ENCODE measurements around the gene KLF15. TPM values are rescaled to one million over a fixed set of nuclear protein-coding genes. Genes with fewer than 3 reads are reported as not detected.

KLF15 gene
- total and polyA plus RNA-seq, 9 of the 15 experiments (the other 6 are each of a cell fraction or from before 2014, with no cell fraction given) = 0.08 to 4.8 (median 1.2) TPM

GRCh38 chr3:126306397-126306796 lies 50.8 kb downstream of the KLF15 start:
- Histone ChIP-seq H3K27ac (ENCODE audit: extremely low read depth, low read depth, low read length) (no peak overlapping the region), H3K9me1 (ENCODE audit: control insufficient read depth, insufficient read depth, low read length) (no peaks in the 10 kb centered on the region), H3K9me3 (replicated peaks; ENCODE audit: control insufficient read depth, insufficient read depth, low read depth, low read length) (no peaks in the 10 kb centered on the region), H3K4me1 (replicated peaks in 1 of 2; ENCODE audit: control insufficient read depth in 2 of 2, insufficient read depth in 2 of 2, low read length in 2 of 2) (no peaks in the 10 kb centered on the region), H4K20me1 (replicated peaks; ENCODE audit: control insufficient read depth, insufficient read depth, low read length) (no peaks in the 10 kb centered on the region), H3K9ac (ENCODE audit: insufficient read depth in 1 of 2, low read depth in 2 of 2, low read length in 2 of 2) (no peak overlapping the region), H3K27me3 (ENCODE audit: control insufficient read depth in 2 of 2, insufficient read depth in 2 of 2, low read length in 2 of 2) (peaks cover 3 to 41% of the 10 kb centered on the region in 2 experiments; a peak in 4 of 5 replicates), H3K4me2 (ENCODE audit: insufficient read depth, low read length) (no peak overlapping the region), H3K36me3 (ENCODE audit: control insufficient read depth, insufficient read depth, low read length) (no peaks in the 10 kb centered on the region), H3K79me2 (ENCODE audit: control insufficient read depth, insufficient read depth, low read length) (no peaks in the 10 kb centered on the region), H3K4me3 (no peak overlapping the region), H2AFZ (ENCODE audit: low read depth, low read length) (no peak overlapping the region)
- BruUV-seq (replicated peaks) = no TSS peak
- TF ChIP-seq PRPF4 (IDR thresholded peaks at IDR 0.05; ENCODE audit: insufficient read depth, low read depth, low read length, poor library complexity, severe bottlenecking) (no peak), ARID1B (IDR thresholded peaks at IDR 0.05) (no peak), HCFC1 (IDR thresholded peaks at IDR 0.05; ENCODE audit: low read depth, low read length) (no peak), PREB (CRISPR knock-in tag; IDR thresholded peaks at IDR 0.05) (no peak), ETV6 (IDR thresholded peaks at IDR 0.05; ENCODE audit: borderline replicate concordance in 1 of 2, low read depth in 2 of 2, low read length in 1 of 2) (no peak), ETV6 (CRISPR knock-in tag; IDR thresholded peaks at IDR 0.05; ENCODE audit: borderline replicate concordance) (no peak), KAT7 (CRISPR knock-in tag; IDR thresholded peaks at IDR 0.05; ENCODE audit: borderline replicate concordance) (no peak), NR1H2 (CRISPR knock-in tag; IDR thresholded peaks at IDR 0.05) (no peak), HMGN3 (IDR thresholded peaks at IDR 0.05; ENCODE audit: borderline replicate concordance, extremely low read depth, insufficient read length, low read depth, low read length) (no peak)
- no peak for ATAC-seq
- POLR2A ChIA-PET = no interaction called here
- in situ Hi-C loops (cut with MboI) = no loop called here
- FAIRE-seq = no peak
- intact Hi-C loops (cut with micrococcal nuclease) = no loop called here
- CTCF ChIA-PET (ENCODE audit: low intra/inter-chr PET ratio) = no interaction called here
- no peak for DNase-seq (ENCODE audit: extremely low read depth in 1 of 4, low spot score in 3 of 4)
- 3% methylated on average over 7 of the region's 7 CpGs for WGBS (ENCODE audit: insufficient coverage, low coverage, missing lambda C conversion rate)
